ENCODE results near the gene BCL3.

BCL3 gene

GRCh38 chr19:44741841-44742329 is 6.6 kb upstream of the BCL3 start:
- Mint-ChIP-seq H3K27ac (no peak overlapping the region), H3K4me3 (no peak overlapping the region), H3K9me3 (no peaks in the 10 kb centered on the region), H3K27me3 (ENCODE audit: low read depth) (peaks cover 4% of the 10 kb centered on the region), H3K36me3 (ENCODE audit: low read depth) (no peaks in the 10 kb centered on the region), H3K4me1 (ENCODE audit: low read depth) (peaks cover 25% of the 10 kb centered on the region)
- no peak for DNase-seq (ENCODE audit: low spot score)

GRCh38 chr19:44742330-44743061 is 6.0 kb upstream of the BCL3 start:
- DNase-seq (ENCODE audit: low spot score) = no peak
- Mint-ChIP-seq H3K27ac (no peak overlapping the region), H3K9me3 (no peaks in the 10 kb centered on the region), H3K4me3 (no peak overlapping the region), H3K27me3 (ENCODE audit: low read depth) (peaks cover 4% of the 10 kb centered on the region), H3K36me3 (ENCODE audit: low read depth) (no peaks in the 10 kb centered on the region), H3K4me1 (ENCODE audit: low read depth) (peaks cover 27% of the 10 kb centered on the region)

- H3K9me3 Mint-ChIP-seq = no peaks in the 10 kb centered on the region
- no peak for DNase-seq (ENCODE audit: low spot score)
- peaks cover 4% of the 10 kb centered on the region for H3K27me3 Mint-ChIP-seq (ENCODE audit: low read depth)
- H3K36me3 Mint-ChIP-seq (ENCODE audit: low read depth) = peaks cover 11% of the 10 kb centered on the region
- H3K27ac Mint-ChIP-seq = no peak overlapping the region
- no peak overlapping the region for H3K4me3 Mint-ChIP-seq
- peaks cover 30% of the 10 kb centered on the region for H3K4me1 Mint-ChIP-seq (ENCODE audit: low read depth)
Measured at GRCh38 chr19:44744871-44745332, 3.6 kb upstream of the BCL3 start.

- H3K4me3 Mint-ChIP-seq = no peak overlapping the region
- DNase-seq (ENCODE audit: low spot score) = no peak
- H3K27ac Mint-ChIP-seq = peak overlapping the region; percentile 63
- H3K36me3 Mint-ChIP-seq (ENCODE audit: low read depth) = peaks cover 14% of the 10 kb centered on the region
- H3K9me3 Mint-ChIP-seq = no peaks in the 10 kb centered on the region
- H3K4me1 Mint-ChIP-seq (ENCODE audit: low read depth) = peaks cover 30% of the 10 kb centered on the region
- peaks cover 4% of the 10 kb centered on the region for H3K27me3 Mint-ChIP-seq (ENCODE audit: low read depth)
Measured at GRCh38 chr19:44745341-44745831, 3.1 kb upstream of the BCL3 start.

GRCh38 chr19:44745887-44746600 is 2.5 kb upstream of the BCL3 start:
- peaks cover 20% of the 10 kb centered on the region for H3K36me3 Mint-ChIP-seq (ENCODE audit: low read depth)
- DNase-seq (ENCODE audit: low spot score) = no peak
- peak overlapping the region; percentile 67 for H3K4me3 Mint-ChIP-seq
- peaks cover 4% of the 10 kb centered on the region for H3K27me3 Mint-ChIP-seq (ENCODE audit: low read depth)
- peak overlapping the region; percentile 63 for H3K27ac Mint-ChIP-seq
- H3K9me3 Mint-ChIP-seq = no peaks in the 10 kb centered on the region
- peaks cover 36% of the 10 kb centered on the region for H3K4me1 Mint-ChIP-seq (ENCODE audit: low read depth)

- H3K9me3 Mint-ChIP-seq = no peaks in the 10 kb centered on the region
- peak overlapping the region; percentile 72 for H3K27ac Mint-ChIP-seq
- DNase-seq (ENCODE audit: low spot score) = no peak
- H3K4me3 Mint-ChIP-seq = peak overlapping the region; percentile 90
- peaks cover 4% of the 10 kb centered on the region for H3K27me3 Mint-ChIP-seq (ENCODE audit: low read depth)
- peaks cover 38% of the 10 kb centered on the region for H3K4me1 Mint-ChIP-seq (ENCODE audit: low read depth)
- peaks cover 26% of the 10 kb centered on the region for H3K36me3 Mint-ChIP-seq (ENCODE audit: low read depth)
Measured at GRCh38 chr19:44746616-44746945, 1.9 kb upstream of the BCL3 start.

GRCh38 chr19:44746946-44747738 is 1.4 kb upstream of the BCL3 start:
- Mint-ChIP-seq H3K36me3 (ENCODE audit: low read depth) (peaks cover 31% of the 10 kb centered on the region), H3K4me1 (ENCODE audit: low read depth) (peaks cover 43% of the 10 kb centered on the region), H3K27ac (peak overlapping the region; percentile 90), H3K9me3 (no peaks in the 10 kb centered on the region), H3K27me3 (ENCODE audit: low read depth) (peaks cover 4% of the 10 kb centered on the region), H3K4me3 (peak overlapping the region; percentile 90)
- DNase-seq (ENCODE audit: low spot score) = peak; percentile 92

- Mint-ChIP-seq H3K36me3 (ENCODE audit: low read depth) (peaks cover 39% of the 10 kb centered on the region), H3K4me1 (ENCODE audit: low read depth) (peaks cover 50% of the 10 kb centered on the region), H3K4me3 (peak overlapping the region; percentile 90), H3K27ac (peak overlapping the region; percentile 97), H3K9me3 (no peaks in the 10 kb centered on the region), H3K27me3 (ENCODE audit: low read depth) (peaks cover 4% of the 10 kb centered on the region)
- no peak for DNase-seq (ENCODE audit: low spot score)
Measured at GRCh38 chr19:44747739-44748425, 626 bp upstream of the BCL3 start.

GRCh38 chr19:44749292-44749691 is 784 bp downstream of the BCL3 start:
- Mint-ChIP-seq H3K36me3 (ENCODE audit: low read depth) (peaks cover 44% of the 10 kb centered on the region), H3K27me3 (ENCODE audit: low read depth) (peaks cover 4% of the 10 kb centered on the region), H3K9me3 (no peaks in the 10 kb centered on the region), H3K4me3 (peak overlapping the region; percentile 92), H3K4me1 (ENCODE audit: low read depth) (peaks cover 57% of the 10 kb centered on the region), H3K27ac (peak overlapping the region; percentile 84)
- no peak for DNase-seq (ENCODE audit: low spot score)

- peak overlapping the region; percentile 92 for H3K4me3 Mint-ChIP-seq
- H3K9me3 Mint-ChIP-seq = no peaks in the 10 kb centered on the region
- peaks cover 62% of the 10 kb centered on the region for H3K4me1 Mint-ChIP-seq (ENCODE audit: low read depth)
- peak overlapping the region; percentile 84 for H3K27ac Mint-ChIP-seq
- peaks cover 4% of the 10 kb centered on the region for H3K27me3 Mint-ChIP-seq (ENCODE audit: low read depth)
- H3K36me3 Mint-ChIP-seq (ENCODE audit: low read depth) = peaks cover 48% of the 10 kb centered on the region
- DNase-seq (ENCODE audit: low spot score) = no peak
Measured at GRCh38 chr19:44749994-44750393, 1.5 kb downstream of the BCL3 start.

GRCh38 chr19:44752123-44752815 is 3.8 kb downstream of the BCL3 start:
- no peaks in the 10 kb centered on the region for H3K9me3 Mint-ChIP-seq
- H3K36me3 Mint-ChIP-seq (ENCODE audit: low read depth) = peaks cover 63% of the 10 kb centered on the region
- peak overlapping the region; percentile 92 for H3K4me3 Mint-ChIP-seq
- no peaks in the 10 kb centered on the region for H3K27me3 Mint-ChIP-seq (ENCODE audit: low read depth)
- H3K27ac Mint-ChIP-seq = peak overlapping the region; percentile 94
- peaks cover 47% of the 10 kb centered on the region for H3K4me1 Mint-ChIP-seq (ENCODE audit: low read depth)
- DNase-seq (ENCODE audit: low spot score) = no peak

- Mint-ChIP-seq H3K4me3 (peak overlapping the region; percentile 92), H3K4me1 (ENCODE audit: low read depth) (peaks cover 45% of the 10 kb centered on the region)
Measured at GRCh38 chr19:44752816-44753625, 4.5 kb downstream of the BCL3 start.

More at GRCh38 chr19:44752816-44753625, 4.5 kb downstream of the BCL3 start:
- Mint-ChIP-seq H3K36me3 (ENCODE audit: low read depth) (peaks cover 65% of the 10 kb centered on the region), H3K27ac (peak overlapping the region; percentile 94), H3K27me3 (ENCODE audit: low read depth) (no peaks in the 10 kb centered on the region), H3K9me3 (no peaks in the 10 kb centered on the region)
- peak; percentile 96 for DNase-seq (ENCODE audit: low spot score)
